Skeletal muscle satellite cell (primary cell): ENCODE measurements around the gene TTC28.

Experiments
- H3K27me3 ChIP-seq: 2 replicates; pipeline ENCODE4 v1.7.0; 2013; ENCODE audit warnings: low read length; ENCODE audit not compliant: control insufficient read depth, insufficient read depth
- H3K36me3 ChIP-seq: 2 replicates; pipeline ENCODE4 v1.7.0; 2013; ENCODE audit warnings: mild to moderate bottlenecking, control low read depth, low read length; ENCODE audit not compliant: insufficient read depth
- H3K4me1 ChIP-seq: 2 replicates; pipeline ENCODE4 v1.7.0; 2013; ENCODE audit warnings: low read length; ENCODE audit not compliant: control insufficient read depth, insufficient read depth
- H3K4me2 ChIP-seq: 2 replicates; pipeline ENCODE4 v1.7.0; 2013; ENCODE audit warnings: mild to moderate bottlenecking, low read length
- H3K4me3 ChIP-seq: 2 replicates; pipeline ENCODE4 v1.7.0; 2013; ENCODE audit warnings: low read length
- H3K9ac ChIP-seq: 2 replicates; pipeline ENCODE4 v1.7.0; 2013; ENCODE audit warnings: mild to moderate bottlenecking, low read depth, low read length, moderate library complexity
- H3K9me3 ChIP-seq: replicated peaks from 2 replicates; pipeline ENCODE4 v1.7.0; 2013; ENCODE audit warnings: mild to moderate bottlenecking, control low read depth, low read length

TTC28 gene

GRCh38 chr22:27976586-27976985 is 703.1 kb downstream of the TTC28 start:
- no peaks in the 10 kb centered on the region for H3K27me3 ChIP-seq
- H3K36me3 ChIP-seq: no peaks in the 10 kb centered on the region
- H3K9me3 ChIP-seq: no peaks in the 10 kb centered on the region
- H3K4me3 ChIP-seq: no peak overlapping the region
- no peak overlapping the region for H3K4me2 ChIP-seq
- H3K4me1 ChIP-seq: peaks cover 4% of the 10 kb centered on the region
- no peak overlapping the region for H3K9ac ChIP-seq

GRCh38 chr22:27975381-27976013 is 704.1 kb downstream of the TTC28 start:
- Histone ChIP-seq H3K4me3 (no peak overlapping the region), H3K36me3 (no peaks in the 10 kb centered on the region), H3K4me1 (peaks cover 4% of the 10 kb centered on the region), H3K27me3 (no peaks in the 10 kb centered on the region), H3K4me2 (no peak overlapping the region), H3K9ac (no peak overlapping the region), H3K9me3 (peaks cover 3% of the 10 kb centered on the region)

- H3K4me1 ChIP-seq: peaks cover 4% of the 10 kb centered on the region
- no peaks in the 10 kb centered on the region for H3K27me3 ChIP-seq
- H3K9ac ChIP-seq: no peak overlapping the region
- no peak overlapping the region for H3K4me3 ChIP-seq
- no peak overlapping the region for H3K4me2 ChIP-seq
- no peaks in the 10 kb centered on the region for H3K36me3 ChIP-seq
- H3K9me3 ChIP-seq: peaks cover 3% of the 10 kb centered on the region
Measured at GRCh38 chr22:27973846-27974245, 705.8 kb downstream of the TTC28 start.

GRCh38 chr22:27972732-27973698 is 706.6 kb downstream of the TTC28 start:
- Histone ChIP-seq H3K4me2 (no peak overlapping the region), H3K4me1 (peaks cover 4% of the 10 kb centered on the region), H3K9ac (no peak overlapping the region)

GRCh38 chr22:27971926-27972325 is 707.7 kb downstream of the TTC28 start:
- H3K36me3 ChIP-seq: no peaks in the 10 kb centered on the region
- H3K27me3 ChIP-seq: no peaks in the 10 kb centered on the region
- peaks cover 4% of the 10 kb centered on the region for H3K4me1 ChIP-seq
- H3K4me2 ChIP-seq: no peak overlapping the region
- peaks cover 3% of the 10 kb centered on the region for H3K9me3 ChIP-seq
- H3K4me3 ChIP-seq: no peak overlapping the region
- no peak overlapping the region for H3K9ac ChIP-seq

More at GRCh38 chr22:27972732-27973698, 706.6 kb downstream of the TTC28 start:
- Histone ChIP-seq H3K4me3 (no peak overlapping the region), H3K27me3 (no peaks in the 10 kb centered on the region), H3K9me3 (peaks cover 3% of the 10 kb centered on the region), H3K36me3 (no peaks in the 10 kb centered on the region)

- no peaks in the 10 kb centered on the region for H3K36me3 ChIP-seq
- H3K4me3 ChIP-seq: no peak overlapping the region
- H3K4me2 ChIP-seq: no peak overlapping the region
- peaks cover 3% of the 10 kb centered on the region for H3K9me3 ChIP-seq
- no peak overlapping the region for H3K9ac ChIP-seq
- peaks cover 4% of the 10 kb centered on the region for H3K4me1 ChIP-seq
- H3K27me3 ChIP-seq: no peaks in the 10 kb centered on the region
Measured at GRCh38 chr22:27970596-27971220, 708.9 kb downstream of the TTC28 start.

- Histone ChIP-seq H3K9me3 (peaks cover 3% of the 10 kb centered on the region), H3K4me1 (peaks cover 11% of the 10 kb centered on the region), H3K4me3 (no peak overlapping the region), H3K27me3 (no peaks in the 10 kb centered on the region), H3K36me3 (no peaks in the 10 kb centered on the region), H3K4me2 (no peak overlapping the region), H3K9ac (no peak overlapping the region)
Measured at GRCh38 chr22:27966168-27967064, 713.2 kb downstream of the TTC28 start.

- peak overlapping the region; percentile 46 for H3K9ac ChIP-seq
- H3K9me3 ChIP-seq: no peaks in the 10 kb centered on the region
- H3K4me1 ChIP-seq: peaks cover 11% of the 10 kb centered on the region
- no peaks in the 10 kb centered on the region for H3K36me3 ChIP-seq
- H3K27me3 ChIP-seq: no peaks in the 10 kb centered on the region
- peak overlapping the region; percentile 53 for H3K4me3 ChIP-seq
- peak overlapping the region; percentile 45 for H3K4me2 ChIP-seq
Measured at GRCh38 chr22:27962268-27963044, 717.2 kb downstream of the TTC28 start.

GRCh38 chr22:27961680-27962079 is 718.0 kb downstream of the TTC28 start:
- Histone ChIP-seq H3K9me3 (no peaks in the 10 kb centered on the region), H3K9ac (no peak overlapping the region), H3K4me3 (no peak overlapping the region), H3K4me1 (peaks cover 11% of the 10 kb centered on the region), H3K36me3 (no peaks in the 10 kb centered on the region), H3K27me3 (no peaks in the 10 kb centered on the region), H3K4me2 (no peak overlapping the region)

GRCh38 chr22:27961182-27961581 is 718.5 kb downstream of the TTC28 start:
- peaks cover 11% of the 10 kb centered on the region for H3K4me1 ChIP-seq
- H3K27me3 ChIP-seq: no peaks in the 10 kb centered on the region
- no peaks in the 10 kb centered on the region for H3K36me3 ChIP-seq
- no peak overlapping the region for H3K4me3 ChIP-seq
- no peaks in the 10 kb centered on the region for H3K9me3 ChIP-seq
- no peak overlapping the region for H3K4me2 ChIP-seq
- no peak overlapping the region for H3K9ac ChIP-seq
